C4-2B (cell line): Measurements from ENCODE around the gene POLE.

Experiments
- CTCF ChIP-seq: fragments of 450-650 bp; conservative IDR thresholded peaks from 2 replicates; pipeline ENCODE4 v1.5.1; 2017; ENCODE audit warnings: mild to moderate bottlenecking
- ZFX ChIP-seq: fragments of 450-650 bp; IDR thresholded peaks from 2 replicates; pipeline ENCODE4 v1.6.1; 2017

- TF ChIP-seq CTCF (peak; percentile 85), ZFX (no peak)
Measured at GRCh38 chr12:132638541-132639408, 48.4 kb downstream of the POLE start.
